PC-9 (cell line): ENCODE measurements around the gene KCNT2.

Source experiments
- EZH2 ChIP-seq: fragments of 200-600 bp; sonication (generic); IDR thresholded peaks from 2 replicates; pipeline ENCODE4 v1.8.0; 2017; ENCODE audit warnings: antibody characterized with exemption, low read depth
- TF ChIP-seq, protein P1 (sequence below): fragments of 200-600 bp; sonication (generic); conservative IDR thresholded peaks from 2 replicates; pipeline ENCODE4 v1.6.1; 2017; ENCODE audit warnings: mixed run types, antibody characterized with exemption, mild to moderate bottlenecking, moderate library complexity

DNA sequence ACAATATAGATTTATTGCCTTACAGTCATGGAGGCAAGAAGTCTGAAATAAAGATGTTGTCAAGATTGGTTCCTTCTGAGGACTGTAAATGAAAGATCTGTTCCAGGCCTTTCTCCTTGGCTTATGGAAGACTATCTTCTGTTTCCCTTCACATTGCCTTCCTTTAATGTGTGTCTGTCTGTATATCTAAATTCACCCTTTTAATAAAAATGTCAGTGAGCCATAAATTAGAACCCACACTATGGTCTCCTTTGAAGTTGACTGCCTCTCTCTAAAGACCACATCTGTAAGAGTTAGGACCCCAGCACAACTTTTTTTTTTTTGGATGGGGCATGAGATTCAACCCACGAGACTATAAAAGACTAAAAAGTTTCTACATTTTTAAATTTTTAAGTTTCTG, 305.8 kb downstream of the KCNT2 start:
- TF ChIP-seq, protein P1, sequence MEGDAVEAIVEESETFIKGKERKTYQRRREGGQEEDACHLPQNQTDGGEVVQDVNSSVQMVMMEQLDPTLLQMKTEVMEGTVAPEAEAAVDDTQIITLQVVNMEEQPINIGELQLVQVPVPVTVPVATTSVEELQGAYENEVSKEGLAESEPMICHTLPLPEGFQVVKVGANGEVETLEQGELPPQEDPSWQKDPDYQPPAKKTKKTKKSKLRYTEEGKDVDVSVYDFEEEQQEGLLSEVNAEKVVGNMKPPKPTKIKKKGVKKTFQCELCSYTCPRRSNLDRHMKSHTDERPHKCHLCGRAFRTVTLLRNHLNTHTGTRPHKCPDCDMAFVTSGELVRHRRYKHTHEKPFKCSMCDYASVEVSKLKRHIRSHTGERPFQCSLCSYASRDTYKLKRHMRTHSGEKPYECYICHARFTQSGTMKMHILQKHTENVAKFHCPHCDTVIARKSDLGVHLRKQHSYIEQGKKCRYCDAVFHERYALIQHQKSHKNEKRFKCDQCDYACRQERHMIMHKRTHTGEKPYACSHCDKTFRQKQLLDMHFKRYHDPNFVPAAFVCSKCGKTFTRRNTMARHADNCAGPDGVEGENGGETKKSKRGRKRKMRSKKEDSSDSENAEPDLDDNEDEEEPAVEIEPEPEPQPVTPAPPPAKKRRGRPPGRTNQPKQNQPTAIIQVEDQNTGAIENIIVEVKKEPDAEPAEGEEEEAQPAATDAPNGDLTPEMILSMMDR: no peak
- TF ChIP-seq EZH2: no peak
